Hypothalamus (tissue), 51 donors: Measurements from ENCODE around the gene NR2F1-AS1.
"Not testable (repeated sequence)": the region's sequence is repeated elsewhere in the genome, so short reads cannot be mapped to it uniquely, and the experiment has no call there.

ENCODE experiments used
- DNase-seq, 51 donors: peaks; one replicate each; lab custom pipeline; 2025; lab: John Stamatoyannopoulos, UW

NR2F1-AS1 gene

GRCh38 chr5:93557021-93557604 is 23.9 kb downstream of the NR2F1-AS1 start:
- DNase-seq: no peak

GRCh38 chr5:93549594-93549993 is 31.4 kb downstream of the NR2F1-AS1 start:
- DNase-seq: not testable (repeated sequence)

- no peak for DNase-seq
Measured at GRCh38 chr5:93545872-93546271, 35.1 kb downstream of the NR2F1-AS1 start.

- DNase-seq: peak in 34 of 51 donors; percentile 2 to 74 (median 38)
Measured at GRCh38 chr5:93532370-93532769, 48.6 kb downstream of the NR2F1-AS1 start.

- DNase-seq: not testable (repeated sequence)
Measured at GRCh38 chr5:93521815-93522214, 59.2 kb downstream of the NR2F1-AS1 start.

GRCh38 chr5:93519740-93520139 is 61.3 kb downstream of the NR2F1-AS1 start:
- DNase-seq: no peak

GRCh38 chr5:93517828-93518227 is 63.2 kb downstream of the NR2F1-AS1 start:
- no peak for DNase-seq

- DNase-seq: no peak
Measured at GRCh38 chr5:93513298-93513697, 67.7 kb downstream of the NR2F1-AS1 start.

- DNase-seq: no peak
Measured at GRCh38 chr5:93512799-93513198, 68.2 kb downstream of the NR2F1-AS1 start.

- DNase-seq: no peak
Measured at GRCh38 chr5:93511445-93511844, 69.6 kb downstream of the NR2F1-AS1 start.

- peak in 1 of 51 donors; percentile 3 for DNase-seq
Measured at GRCh38 chr5:93510626-93511380, 70.2 kb downstream of the NR2F1-AS1 start.

GRCh38 chr5:93505553-93505952 is 75.5 kb downstream of the NR2F1-AS1 start:
- DNase-seq: not testable (repeated sequence)

GRCh38 chr5:93503598-93504067 is 77.4 kb downstream of the NR2F1-AS1 start:
- DNase-seq: no peak

- DNase-seq: no peak
Measured at GRCh38 chr5:93497096-93497495, 83.9 kb downstream of the NR2F1-AS1 start.

- no peak for DNase-seq
Measured at GRCh38 chr5:93479982-93480509, 101.0 kb downstream of the NR2F1-AS1 start.

- no peak for DNase-seq
Measured at GRCh38 chr5:93477816-93478215, 103.2 kb downstream of the NR2F1-AS1 start.

- no peak for DNase-seq
Measured at GRCh38 chr5:93476251-93476742, 104.7 kb downstream of the NR2F1-AS1 start.

- DNase-seq: no peak
Measured at GRCh38 chr5:93462916-93463315, 118.1 kb downstream of the NR2F1-AS1 start.

GRCh38 chr5:93461756-93462155 is 119.3 kb downstream of the NR2F1-AS1 start:
- DNase-seq: no peak

- DNase-seq: no peak
Measured at GRCh38 chr5:93460286-93460685, 120.7 kb downstream of the NR2F1-AS1 start.

- DNase-seq: not testable (repeated sequence)
Measured at GRCh38 chr5:93456796-93457195, 124.2 kb downstream of the NR2F1-AS1 start.

GRCh38 chr5:93454896-93455295 is 126.1 kb downstream of the NR2F1-AS1 start:
- DNase-seq: no peak
